ENCODE measurements around the gene NDUFAF5.

The NDUFAF5 gene

DNA sequence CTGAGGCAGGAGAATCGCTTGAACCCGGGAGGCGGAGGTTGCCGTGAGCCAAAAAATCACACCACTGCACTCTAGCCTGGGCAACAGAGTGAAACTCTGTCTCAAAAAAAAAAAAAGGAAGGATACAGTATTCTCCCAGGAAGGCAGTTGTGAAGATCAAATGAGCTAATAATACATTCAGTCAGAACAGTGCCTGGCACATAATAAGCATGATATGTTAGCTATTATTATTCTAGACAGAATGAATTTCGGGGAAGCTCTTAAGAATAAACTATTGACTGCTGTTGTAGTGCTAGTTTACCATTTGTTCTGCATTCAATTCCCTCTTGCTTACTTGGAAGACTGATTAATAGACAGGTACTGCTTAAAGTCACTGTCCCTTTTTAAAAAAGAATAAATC lies 40.6 kb downstream of the NDUFAF5 start:
- no peak for DNase-seq

DNA sequence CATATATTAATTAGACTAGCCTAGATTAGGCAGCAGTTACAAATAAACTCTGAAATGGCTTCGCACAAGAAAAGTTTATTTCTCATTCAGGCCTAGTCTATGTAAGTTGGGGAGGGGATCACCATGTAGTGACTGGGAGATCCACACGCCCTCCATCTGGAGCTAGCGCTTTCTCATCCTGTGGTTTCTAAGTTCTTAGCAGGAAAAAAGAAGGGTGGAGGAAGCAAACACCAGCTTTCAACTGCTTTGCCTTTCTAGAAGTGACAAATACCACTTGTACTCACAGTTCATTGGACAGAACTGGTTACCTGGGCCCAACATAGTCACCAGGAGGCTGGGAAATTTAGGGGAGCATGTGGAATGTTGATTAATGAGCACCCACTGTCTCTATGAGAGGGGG lies 46.6 kb downstream of the NDUFAF5 start:
- no peak for DNase-seq

DNA sequence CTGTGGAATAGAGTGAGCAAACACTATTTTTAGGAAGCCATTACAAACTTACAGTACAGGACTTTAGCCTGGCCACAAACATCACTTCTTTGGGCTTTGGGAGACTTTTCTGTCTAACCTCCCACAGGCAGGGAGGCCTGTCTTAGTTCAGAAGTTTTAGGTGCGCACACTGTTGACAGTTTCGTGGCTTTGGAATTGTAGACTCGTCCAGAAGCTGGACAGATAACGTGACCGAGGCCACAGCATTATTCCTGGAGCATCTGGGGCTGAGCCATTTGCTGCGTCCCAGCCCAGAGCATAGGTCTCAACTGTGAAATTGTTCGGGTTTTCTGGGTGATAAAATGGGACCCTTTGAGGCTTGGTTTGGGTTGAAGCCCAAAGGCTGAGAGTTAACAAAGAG lies 53.8 kb downstream of the NDUFAF5 start:
- DNase-seq, result no peak

DNA sequence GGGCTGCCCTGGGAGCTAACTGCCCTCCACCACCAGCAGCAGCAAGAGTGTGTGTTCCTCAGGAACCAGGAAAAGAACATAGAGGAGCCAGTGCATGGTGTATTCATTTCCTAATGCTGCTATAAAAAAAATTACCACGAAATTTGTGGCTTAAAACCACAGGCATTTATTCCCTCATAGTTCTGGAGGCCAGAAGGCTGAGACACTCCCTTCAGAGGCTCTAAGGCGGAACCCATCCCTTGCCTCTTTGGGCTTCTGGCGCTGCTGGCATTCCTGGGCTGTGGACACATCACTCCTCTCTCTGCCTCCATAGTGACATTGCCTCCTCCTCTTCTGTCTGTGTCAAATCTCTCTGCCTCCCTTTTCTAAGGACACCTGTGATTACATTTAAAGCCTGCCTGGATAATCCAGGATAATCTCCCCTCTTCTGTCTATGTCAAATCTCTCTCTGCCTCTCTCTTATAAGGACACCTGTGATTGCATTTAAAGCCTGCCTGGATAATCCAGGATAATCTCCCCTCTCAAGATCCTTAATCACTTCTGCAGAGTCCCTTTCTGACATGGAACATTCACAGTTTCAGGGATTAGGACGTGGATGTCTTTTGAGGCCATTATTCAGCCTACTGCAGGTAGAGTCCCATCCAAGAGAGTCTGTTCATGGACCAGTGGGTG lies 54.7 kb downstream of the NDUFAF5 start:
- no peak for DNase-seq

DNA sequence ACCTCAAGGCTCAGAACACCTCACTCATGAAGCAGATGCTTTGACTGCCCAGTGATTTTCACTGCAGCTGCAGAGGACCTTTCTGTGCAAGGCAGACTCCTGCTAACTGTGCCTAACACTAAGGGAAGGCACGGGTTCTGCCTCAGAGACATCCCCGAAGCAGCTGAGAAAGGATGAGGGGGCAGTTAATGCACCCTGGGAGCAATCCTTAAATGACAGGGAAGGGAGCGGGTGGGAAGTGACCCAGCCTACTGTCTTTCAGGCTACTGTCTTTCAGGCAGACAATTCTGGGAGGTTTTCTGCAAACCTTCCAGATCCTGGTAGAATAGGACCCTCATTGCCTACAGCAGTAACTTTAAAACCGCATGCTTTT lies 55.3 kb downstream of the NDUFAF5 start:
- DNase-seq, result no peak

DNA sequence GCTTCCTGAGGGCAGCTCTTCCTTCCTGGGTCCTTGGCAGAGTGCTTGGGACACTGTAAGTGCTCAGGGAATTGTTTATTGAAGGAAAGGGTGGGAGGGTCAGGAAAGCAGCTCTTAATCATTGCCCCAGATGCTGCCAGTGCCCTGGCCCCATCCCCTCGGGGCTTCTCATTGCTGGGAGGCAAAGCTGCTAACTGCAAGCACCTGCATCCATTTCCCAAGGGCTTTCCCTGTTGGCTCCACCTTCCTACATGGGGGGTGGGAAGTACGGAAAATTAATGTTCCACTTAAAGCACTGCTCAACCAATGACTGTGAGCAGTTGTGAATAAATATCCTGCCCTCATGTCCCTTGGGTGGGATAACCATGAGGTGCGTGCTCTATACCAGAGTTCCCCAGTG lies 56.4 kb downstream of the NDUFAF5 start:
- DNase-seq, result no peak

DNA sequence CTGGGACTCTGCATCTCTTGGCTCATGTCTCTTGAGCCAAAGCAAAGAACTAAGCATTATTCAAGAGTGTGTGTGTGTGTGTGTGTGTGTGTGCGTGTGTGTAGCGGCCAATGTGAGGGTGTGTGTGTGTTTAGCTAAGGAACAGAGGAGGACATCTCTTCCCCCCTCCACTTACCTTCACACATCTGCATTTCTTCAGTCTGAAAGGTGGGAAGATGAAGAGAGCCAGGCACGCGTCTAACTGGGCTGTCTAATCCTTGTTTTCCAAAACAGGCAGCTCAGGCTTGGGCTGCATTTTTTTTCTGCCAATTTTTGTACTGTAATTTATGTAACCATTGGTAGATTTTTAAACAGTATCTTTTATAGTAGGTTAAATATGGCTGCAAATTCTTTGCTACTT lies 59.5 kb downstream of the NDUFAF5 start:
- no peak for DNase-seq

DNA sequence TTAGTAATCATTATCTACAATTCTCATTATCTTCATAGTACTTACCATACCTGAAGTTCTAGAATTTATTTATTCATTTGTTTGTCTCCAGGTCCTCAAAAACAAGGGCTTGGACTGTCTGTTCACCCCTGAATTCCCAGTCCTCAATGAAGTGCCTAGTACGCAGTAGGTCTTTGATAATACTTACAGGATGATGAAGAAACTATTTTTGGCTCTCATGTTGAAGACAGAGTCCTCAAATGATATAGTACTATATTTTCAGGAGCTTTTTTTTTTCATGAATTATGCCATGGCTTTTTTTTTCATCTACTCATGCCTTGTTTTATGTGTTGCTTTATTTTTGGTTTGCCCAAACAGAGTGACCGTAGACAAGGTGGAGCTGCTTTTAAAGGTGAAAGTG lies 66.5 kb downstream of the NDUFAF5 start:
- DNase-seq, result no peak

DNA sequence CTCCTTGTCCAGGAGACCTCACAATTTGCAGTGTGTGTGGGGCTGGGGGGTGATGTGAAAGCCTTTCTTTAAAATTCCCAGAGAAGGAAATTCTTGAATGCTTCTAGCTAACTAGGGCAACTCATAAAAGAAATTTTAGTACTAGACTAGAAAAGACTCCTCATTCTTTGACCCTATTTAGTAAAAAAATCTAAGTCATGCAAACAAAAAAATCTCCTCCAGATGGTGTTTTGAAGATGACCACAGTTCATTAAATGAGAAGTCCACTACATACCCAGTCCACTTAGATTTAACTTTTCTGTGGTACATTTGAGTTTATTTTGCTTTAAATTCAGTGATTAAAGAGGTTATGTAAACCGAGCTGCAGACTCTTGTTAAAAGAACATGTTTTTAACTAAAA lies 67.5 kb downstream of the NDUFAF5 start:
- no peak for DNase-seq

DNA sequence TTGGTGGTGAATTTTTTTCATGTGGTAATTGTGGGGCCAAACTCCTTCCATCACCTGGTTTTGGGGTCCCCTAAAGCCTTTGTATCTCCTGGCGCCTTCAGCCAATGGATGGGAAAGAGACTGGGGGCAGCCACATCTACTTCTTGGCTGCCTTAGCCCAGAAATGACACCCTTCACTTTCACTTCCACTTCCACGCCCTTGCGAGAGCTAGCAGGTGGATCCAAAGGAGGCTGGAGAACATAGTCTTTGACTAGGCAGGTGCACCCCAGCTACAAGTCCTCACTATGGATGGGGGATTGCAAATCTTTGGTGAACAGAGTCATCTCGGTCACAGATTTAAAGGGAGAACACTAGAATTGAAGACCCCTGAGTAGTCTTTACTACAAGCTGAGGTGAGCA lies 70.8 kb downstream of the NDUFAF5 start:
- DNase-seq, result no peak

DNA sequence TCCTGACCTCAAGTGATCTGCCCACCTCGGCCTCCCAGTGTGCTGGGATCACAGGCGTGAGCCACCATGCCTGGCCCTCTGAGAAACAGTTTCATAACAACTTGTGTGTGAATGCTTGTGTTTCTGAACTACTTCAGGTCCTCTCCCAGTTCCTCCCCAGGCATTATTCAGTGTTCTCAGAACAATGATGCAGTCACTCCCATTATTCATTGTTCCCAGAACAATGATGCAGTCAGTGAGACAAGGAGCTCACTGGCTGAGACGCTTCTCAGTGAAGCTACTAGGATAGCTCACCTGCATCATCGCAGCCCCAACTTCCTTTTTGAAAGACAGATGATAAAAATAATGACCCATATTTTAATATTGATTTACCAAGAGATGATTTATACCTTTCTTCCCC lies 71.5 kb downstream of the NDUFAF5 start:
- DNase-seq, result no peak

DNA sequence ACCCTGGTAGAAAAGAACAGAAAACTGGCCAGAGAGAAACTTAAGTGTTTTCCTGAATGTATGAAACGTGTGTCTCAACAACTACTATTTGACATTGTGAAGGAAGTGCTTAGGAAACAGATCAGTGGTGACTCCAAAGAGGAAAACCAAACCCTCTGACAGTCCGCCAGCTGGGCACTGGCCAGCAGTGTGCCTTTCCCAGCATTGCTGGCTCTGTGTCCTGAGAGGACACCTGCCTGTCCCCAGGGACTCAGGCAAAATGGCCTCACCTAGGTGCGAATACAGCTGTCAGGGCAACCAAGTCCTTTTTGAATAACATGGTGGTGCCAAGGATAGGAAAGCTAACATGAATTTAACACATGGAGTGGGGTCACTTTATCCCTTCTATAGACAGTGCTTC lies 72.5 kb downstream of the NDUFAF5 start:
- no peak for DNase-seq

DNA sequence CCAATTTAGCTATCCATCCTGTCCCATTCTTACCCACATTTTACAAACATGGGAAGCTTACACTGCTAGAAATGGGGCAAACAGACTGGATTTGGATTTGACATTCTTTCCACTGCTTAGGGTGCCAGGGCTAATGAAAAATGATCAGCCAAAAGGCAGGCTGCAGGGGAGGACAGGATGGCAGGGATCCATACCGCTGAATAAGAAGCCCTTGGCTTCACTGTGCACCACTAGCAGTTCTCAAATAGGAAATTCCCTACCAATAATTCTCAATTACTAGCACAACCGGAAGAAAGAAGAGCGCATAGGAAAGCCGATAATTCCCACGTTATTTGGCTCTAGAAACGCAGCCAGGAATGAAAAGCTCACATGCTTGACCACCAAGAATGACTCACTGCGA lies 73.1 kb downstream of the NDUFAF5 start:
- no peak for DNase-seq

DNA sequence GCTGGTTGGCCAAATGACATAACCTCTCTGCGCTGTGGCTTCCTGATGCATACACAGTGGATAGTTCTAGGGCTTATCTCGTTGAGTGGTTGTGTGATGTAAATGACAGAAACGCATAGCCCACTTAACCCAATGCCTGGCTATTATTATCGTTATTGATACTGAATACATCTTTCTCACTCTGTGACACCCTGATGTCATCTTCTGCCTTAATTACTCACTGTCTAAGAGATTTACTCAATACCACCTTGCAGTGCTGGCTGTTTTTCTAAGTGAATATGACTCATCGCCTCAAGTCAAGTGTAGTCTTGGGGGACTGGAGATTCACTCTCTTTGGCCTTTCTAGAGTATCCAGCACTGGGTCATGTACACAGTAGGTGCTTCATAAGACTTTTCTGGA lies 73.6 kb downstream of the NDUFAF5 start:
- no peak for DNase-seq

DNA sequence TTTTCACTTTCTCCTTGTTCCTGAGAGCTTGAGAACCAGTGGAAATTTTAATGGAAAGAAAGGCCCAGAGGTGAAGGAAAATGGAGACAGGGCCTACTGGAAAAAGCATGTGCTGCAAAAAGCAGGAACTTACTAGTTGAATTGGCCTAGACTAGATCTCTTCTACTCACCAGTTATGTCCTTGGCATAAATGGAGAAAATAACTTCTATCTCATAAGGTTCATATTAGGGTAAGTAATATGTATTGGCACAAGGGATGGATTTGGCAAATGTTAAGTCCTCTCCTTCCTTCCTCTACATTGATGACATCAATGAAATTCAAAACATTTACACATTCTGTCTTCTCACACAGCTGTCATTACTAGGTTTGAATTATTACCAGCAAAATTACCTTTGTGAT lies 74.0 kb downstream of the NDUFAF5 start:
- DNase-seq, result no peak

DNA sequence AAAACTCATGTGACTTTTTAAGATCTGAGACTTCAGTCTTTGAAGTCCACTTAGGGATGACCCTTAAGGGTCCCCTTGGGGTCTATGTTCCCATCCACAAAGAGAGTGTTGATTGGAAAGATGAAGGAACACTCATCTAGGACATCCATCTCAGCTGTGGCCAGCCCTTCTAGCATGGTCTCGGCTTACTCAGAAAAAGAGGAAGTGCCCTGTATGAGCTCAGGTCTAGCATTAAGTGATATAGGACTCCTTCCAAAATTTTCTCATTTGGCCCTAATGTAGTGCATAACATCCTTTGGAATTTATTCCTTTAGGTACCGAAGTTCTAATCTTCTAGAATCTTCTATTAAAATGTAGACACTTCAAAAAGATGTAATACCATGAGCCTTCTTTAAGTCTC lies 77.4 kb downstream of the NDUFAF5 start:
- no peak for DNase-seq

DNA sequence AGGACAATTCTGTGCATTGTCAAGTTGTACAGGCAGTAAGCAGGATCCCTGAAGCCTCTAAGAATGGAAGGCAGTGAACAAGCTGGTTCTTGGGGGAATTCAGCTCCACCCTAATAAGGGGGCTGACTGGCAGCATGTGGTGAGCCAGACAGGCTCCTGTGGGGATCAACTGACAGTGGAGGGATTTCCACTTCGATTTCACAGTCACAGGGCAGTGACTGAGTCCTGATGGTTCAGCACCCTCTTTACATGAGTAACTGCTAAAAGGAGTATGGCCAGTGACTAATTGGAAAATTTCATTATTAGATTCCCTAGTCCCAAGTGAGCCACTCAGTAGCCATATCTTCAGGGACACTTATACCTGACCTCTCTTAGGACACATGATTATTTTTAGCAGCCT lies 78.4 kb downstream of the NDUFAF5 start:
- DNase-seq, result no peak

DNA sequence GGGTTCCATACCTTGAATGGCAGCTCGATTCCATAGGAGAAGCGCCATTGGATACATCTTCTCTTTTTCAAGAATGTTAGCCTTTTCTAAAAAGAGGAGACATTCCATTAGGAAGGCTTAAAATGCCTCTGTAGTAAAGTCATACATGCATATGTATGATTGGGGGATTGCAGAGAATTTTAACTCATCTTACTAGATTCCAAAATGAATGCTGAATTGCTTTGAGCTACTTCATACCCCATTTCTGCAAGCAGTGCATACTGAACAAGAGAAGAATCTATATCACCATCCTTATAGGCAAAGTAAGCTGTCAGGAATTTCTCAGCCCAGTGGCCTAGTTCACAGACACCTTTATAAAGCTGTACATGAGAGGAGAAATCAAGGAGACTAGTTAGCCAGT lies 80.3 kb downstream of the NDUFAF5 start:
- DNase-seq, result no peak

DNA sequence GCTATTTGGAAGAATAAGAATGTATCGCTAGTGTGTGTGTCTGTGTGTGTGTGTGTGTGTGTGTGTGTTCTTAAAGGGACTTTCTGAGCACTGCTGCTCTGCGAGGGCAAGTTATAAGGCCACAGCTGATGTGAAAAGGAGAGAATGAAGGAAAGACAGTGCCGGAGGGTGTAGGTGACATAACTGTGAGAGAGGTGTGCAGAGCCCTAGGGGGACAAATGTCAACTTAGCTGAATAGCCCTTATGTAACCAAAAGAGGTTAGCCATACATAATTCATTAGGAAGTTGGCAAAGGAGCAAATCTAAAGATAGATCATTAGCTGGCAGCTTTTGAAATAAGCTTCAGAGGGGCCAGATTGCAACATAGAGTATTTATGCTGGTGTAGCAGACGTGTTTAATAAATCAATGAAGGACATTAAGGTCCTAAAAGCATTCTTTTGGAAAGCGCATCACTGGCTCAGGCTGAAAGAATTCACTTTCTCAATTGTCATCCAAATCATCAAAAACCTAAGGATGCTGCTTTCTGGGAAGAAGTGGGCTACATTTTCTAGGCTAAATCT lies 81.0 kb downstream of the NDUFAF5 start:
- DNase-seq, result no peak

DNA sequence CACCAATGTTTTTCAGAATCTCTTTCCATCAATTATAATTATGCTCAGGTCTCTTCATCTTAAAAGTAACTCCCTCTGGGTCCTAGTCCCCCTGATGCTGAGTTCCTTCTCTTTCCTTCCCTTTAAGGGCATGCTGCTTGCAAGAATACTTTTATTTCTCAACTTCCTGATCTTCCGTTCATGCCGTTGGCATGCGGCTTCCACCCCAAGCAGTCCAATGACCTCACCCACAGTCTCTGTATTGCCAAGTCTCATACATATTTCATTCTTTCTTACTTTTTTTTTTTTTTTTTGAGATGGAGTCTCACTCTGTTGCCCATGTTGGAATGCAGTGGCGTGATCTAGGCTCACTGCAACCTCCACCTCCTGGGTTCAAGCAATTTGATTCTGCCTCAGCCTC lies 83.5 kb downstream of the NDUFAF5 start:
- DNase-seq, result no peak

DNA sequence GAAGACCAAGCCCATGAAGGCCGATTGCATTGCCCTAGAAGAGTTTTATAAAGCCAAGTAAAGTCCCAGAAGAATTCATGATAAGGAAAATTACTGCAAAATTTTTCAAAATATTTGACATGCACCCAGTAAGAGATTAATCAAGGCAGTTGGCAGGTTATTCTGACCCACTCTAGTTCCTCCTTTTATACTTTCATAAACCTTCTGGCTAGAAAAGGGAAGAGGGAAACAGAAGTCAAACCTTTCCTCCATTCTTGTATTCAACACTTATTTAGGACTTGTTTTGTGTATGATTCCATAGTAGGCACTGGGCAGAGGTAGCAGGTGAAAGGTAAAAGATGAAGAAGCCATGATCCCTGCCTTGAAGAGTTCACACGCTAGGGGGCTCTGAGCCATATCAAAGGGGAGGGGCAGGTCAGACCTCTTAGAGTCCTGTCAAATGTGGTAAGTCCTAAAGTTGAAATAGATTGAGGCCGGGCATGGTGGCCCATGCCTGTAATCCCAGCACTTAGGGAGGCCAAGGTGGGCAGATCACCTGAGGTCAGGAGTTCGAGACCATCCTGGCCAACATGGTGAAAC lies 85.4 kb downstream of the NDUFAF5 start:
- no peak for DNase-seq
